Raji (cell line): ENCODE data around the gene HOXC9.

Source experiments
- POLR2A ChIP-seq: IDR thresholded peaks from 2 replicates; pipeline ENCODE4 v1.6.1; 2011; ENCODE audit warnings: low read depth, low read length, control low read depth; ENCODE audit not compliant: insufficient read depth

HOXC9 gene

GRCh38 chr12:54016478-54016964, 16.6 kb downstream of the HOXC9 start:
- TF ChIP-seq POLR2A, result no peak

- TF ChIP-seq POLR2A, result no peak
Measured at GRCh38 chr12:54017027-54017788, 17.2 kb downstream of the HOXC9 start.

- TF ChIP-seq POLR2A, result peak; percentile 53
Measured at GRCh38 chr12:54017878-54018467, 18.0 kb downstream of the HOXC9 start.

- TF ChIP-seq POLR2A, result no peak
Measured at GRCh38 chr12:54018468-54018984, 18.6 kb downstream of the HOXC9 start.

- no peak for TF ChIP-seq POLR2A
Measured at GRCh38 chr12:54019091-54019811, 19.3 kb downstream of the HOXC9 start.

GRCh38 chr12:54019924-54020590, 20.1 kb downstream of the HOXC9 start:
- TF ChIP-seq POLR2A, result no peak

GRCh38 chr12:54020591-54021405, 20.8 kb downstream of the HOXC9 start:
- TF ChIP-seq POLR2A, result no peak

GRCh38 chr12:54021432-54022013, 21.6 kb downstream of the HOXC9 start:
- TF ChIP-seq POLR2A, result no peak

GRCh38 chr12:54022960-54023884, 23.3 kb downstream of the HOXC9 start:
- TF ChIP-seq POLR2A, result no peak

GRCh38 chr12:54024127-54024526, 24.2 kb downstream of the HOXC9 start:
- TF ChIP-seq POLR2A, result no peak

GRCh38 chr12:54024581-54025305, 24.8 kb downstream of the HOXC9 start:
- no peak for TF ChIP-seq POLR2A
